NCI-H2107 (cell line): ENCODE measurements around the gene LPXN.

Experiments used
- DNase-seq: peaks from one replicate; lab custom pipeline; 2025; lab: John Stamatoyannopoulos, UW

LPXN gene

GRCh38 chr11:58575377-58576020, at the start of gene LPXN:
Gene LPXN (minus strand): TSS chr11:58575856. CDS start chr11:58575772, 84 bp downstream.
- DNase-seq, result no peak

- DNase-seq, result no peak
These were observed 49.4 kb upstream of the LPXN start for GRCh38 chr11:58625086-58625485.

DNA sequence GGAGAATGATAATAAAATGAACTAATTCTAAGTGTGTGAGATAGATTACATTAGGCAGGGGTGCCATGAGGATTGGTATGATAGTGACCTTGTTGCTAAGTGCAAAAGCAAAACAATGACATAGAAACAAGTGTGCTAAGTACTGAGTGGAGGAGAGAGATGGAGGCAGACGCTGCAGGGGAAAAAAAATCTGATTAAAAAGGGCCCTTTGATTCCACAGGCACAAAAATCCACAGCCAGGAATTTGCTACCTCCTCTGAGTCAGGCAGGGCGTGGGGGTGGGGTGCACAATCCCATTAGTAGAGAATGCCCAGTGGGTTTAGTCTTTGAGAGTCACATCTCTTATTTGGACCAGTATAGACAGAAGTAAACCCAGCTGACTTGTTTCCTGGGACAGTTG, 46.7 kb upstream of the LPXN start, which contains the start of gene CNTF:
TSS of gene CNTF (plus strand) at position 322 of the 400 bp plus-strand sequence. CDS start 88 bp downstream, outside the sequence.
- no peak for DNase-seq

- DNase-seq, result no peak
These were observed 46.1 kb upstream of the LPXN start for GRCh38 chr11:58621586-58622262.

- DNase-seq, result no peak
These were observed 42.4 kb upstream of the LPXN start for GRCh38 chr11:58617976-58618557.

DNA sequence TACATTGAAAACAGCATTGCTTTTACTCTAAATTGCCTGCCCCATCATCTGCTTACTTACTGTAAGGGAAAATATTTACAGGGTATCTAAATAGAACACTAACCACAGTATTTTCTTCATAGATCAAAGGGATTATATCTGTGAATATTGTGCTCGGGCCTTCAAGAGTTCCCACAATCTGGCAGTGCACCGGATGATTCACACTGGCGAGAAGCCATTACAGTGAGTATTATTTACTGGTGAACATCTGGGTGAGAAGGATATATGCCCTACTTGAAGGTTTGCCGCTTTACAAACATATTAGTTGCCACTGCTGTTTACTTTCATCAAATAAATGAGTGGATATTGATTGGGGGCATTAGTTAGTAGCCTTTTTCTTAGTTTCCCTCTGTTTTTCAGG, 40.9 kb upstream of the LPXN start:
- no peak for DNase-seq

- DNase-seq, result no peak
These were observed 39.9 kb upstream of the LPXN start for GRCh38 chr11:58615559-58615958.

- no peak for DNase-seq
These were observed 37.6 kb upstream of the LPXN start for GRCh38 chr11:58613228-58613627.

DNA sequence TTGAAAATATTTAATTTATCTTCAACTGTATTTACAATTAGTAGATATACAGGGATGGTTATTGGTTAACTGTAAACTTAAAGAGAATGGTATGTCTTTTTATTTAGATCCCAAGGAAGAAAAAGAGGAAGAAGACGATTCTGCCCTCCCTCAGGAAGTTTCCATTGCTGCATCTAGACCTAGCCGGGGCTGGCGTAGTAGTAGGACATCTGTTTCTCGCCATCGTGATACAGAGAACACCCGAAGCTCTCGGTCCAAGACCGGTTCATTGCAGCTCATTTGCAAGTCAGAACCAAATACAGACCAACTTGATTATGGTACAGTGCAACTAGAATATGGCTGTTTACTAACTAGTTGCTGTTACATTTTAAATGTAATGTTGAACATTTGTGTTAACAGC, 34.1 kb upstream of the LPXN start:
- DNase-seq, result no peak

DNA sequence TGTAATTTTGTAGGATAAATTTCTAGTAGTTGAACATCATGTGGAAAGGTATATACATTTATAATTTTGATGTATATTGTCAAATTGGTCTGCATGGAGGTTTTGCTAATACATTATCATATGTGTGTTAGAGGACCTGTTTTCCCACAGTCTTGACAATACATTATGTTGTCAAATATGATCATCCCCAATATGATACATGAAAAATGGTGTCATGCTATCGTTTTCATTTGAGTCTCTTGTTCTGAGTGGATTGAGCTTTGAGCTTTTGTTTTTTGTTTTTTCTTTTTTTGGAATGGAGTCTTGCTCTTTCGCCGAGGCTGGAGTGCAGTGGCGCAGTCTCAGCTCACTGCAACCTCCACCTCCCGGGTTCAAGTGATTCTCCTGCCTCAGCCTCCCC, 32.7 kb upstream of the LPXN start:
- no peak for DNase-seq

DNA sequence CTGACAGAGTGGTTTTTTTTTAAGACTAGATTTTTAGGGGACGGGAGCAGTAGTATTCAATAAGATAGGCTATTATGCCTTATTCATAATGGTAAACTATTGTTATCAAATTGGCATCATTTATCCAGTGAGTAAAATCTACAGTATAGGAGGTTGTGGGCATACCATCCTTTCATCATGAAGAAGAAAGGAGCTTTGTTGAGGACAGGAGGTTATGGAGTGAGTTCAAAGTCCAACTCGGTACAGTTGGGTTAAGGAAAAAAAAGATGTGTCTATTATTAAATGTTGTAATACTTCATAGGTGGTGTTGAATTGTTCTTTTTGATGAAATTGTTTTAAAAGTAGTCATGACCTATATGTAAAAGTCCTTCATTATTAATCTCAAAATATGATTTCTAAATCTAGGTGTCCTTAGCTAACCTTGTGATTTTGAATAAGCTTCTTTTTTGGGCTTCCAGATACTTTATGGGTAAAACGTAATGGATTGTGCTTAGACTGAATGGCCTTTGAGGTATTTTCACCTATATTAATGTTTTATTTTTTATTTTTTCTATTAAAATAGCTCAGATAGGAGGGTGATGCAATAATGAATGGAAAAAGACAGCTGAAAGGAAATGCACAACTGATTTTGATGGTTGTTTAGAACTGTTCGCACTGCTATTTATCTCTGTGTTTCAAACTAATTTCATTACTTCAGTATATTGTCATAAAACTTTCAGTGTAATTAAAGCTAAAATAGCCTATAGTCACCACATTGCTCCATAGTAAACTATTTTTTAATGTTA, 31.5 kb upstream of the LPXN start:
- no peak for DNase-seq

- DNase-seq, result no peak
These were observed 24.9 kb upstream of the LPXN start for GRCh38 chr11:58600510-58600909.

- no peak for DNase-seq
These were observed 22.0 kb upstream of the LPXN start for GRCh38 chr11:58597486-58598144.

GRCh38 chr11:58596621-58597020, 21.0 kb upstream of the LPXN start:
- DNase-seq, result no peak

DNA sequence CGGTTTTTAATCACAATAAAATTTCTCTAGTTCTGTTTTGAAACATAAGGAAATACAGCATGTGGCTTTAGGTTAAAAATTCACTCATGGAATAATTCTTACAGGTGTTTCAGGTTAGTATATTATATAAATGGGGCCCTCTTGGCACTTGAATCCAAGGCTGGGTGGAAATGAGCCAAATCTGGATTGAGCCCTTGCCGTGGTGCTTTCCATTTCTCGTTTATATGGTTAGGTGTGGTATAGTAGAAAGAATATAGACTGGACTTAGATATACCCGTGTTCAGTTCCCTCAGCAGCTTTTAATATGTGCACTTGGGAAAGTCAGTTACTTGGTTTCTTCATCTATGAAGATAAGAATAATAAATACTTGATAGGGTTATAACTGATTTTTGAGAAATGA, 19.2 kb upstream of the LPXN start:
- DNase-seq, result no peak

DNA sequence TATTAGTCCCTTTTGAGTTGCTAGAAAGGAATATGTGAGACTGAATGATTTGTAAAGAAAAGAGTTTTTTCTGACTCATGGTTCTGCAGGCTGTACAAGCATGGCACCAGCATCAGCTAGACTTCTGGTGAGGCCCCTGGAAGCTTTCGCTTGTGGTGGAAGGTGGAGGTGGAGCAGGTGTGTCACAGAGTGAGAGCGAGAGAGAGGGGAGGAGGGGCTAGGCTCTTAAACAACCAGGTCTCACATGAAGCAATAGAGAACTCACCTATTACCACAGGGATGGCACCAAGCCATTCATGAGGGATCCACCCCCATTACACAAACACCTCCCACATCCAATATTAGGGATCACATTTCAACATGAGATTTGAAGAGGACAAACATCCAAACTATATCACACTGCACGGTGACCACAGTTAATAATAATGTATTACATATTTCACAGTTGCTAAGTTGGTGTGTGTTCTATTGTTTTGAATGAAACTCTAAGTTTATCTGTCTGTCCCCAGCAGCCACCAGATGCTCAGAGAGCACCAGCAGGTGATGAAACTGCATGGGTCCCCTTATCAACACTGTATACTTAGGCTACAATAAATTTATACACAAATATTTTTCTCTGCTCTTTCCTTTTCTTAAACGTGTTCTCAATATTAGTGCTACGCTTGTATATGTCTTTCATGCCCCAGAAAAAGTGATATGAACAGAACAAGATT, 17.3 kb upstream of the LPXN start:
- DNase-seq, result no peak

DNA sequence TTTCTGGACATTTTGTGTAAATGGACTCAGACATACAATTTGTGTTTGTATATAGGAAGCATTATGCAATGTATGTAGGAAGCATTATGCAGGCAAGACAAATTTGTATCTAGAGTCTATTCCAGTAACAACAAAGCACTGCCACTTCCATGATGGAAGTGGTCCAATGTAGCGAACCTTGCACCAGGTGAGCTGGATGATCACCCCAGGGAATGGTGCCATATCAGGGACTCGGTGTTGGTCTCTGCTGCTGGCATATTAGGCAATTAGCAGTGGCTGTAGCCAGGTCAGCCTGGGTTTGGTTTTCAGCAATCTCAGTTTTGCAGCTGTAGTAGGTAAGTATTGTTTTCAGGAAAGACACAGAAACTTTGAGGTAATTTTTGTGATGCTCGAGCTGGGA, 16.0 kb upstream of the LPXN start:
- DNase-seq, result no peak

- DNase-seq, result no peak
These were observed 11.3 kb upstream of the LPXN start for GRCh38 chr11:58586998-58587397.

DNA sequence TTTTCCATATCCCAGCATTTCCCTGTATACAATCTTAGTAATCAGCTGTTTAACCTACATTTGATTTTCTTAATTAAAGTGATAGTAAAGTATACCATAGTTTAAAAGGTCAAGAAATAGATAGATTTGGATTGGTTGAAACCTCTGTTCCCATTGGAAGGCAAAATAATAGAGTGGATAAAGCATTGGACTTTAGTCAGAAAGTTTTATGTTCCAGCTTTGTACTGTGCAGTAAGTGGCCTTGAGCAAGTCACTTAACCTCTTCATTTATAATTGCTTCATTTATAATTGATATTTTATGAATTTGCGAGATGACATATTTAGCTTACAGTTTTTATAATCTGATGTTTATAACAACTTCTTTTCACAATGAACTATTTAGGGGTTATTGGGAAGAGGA, 6.8 kb upstream of the LPXN start:
- DNase-seq, result no peak

- DNase-seq, result no peak
These were observed 4.7 kb upstream of the LPXN start for GRCh38 chr11:58580311-58580710.
